H9 (cell line): ENCODE results near the gene PXDC1. TPM values are rescaled to one million over a fixed set of nuclear protein-coding genes. Genes with fewer than 3 reads are reported as not detected.

Source experiments
- DNase-seq: peaks from one replicate; pipeline ENCODE4 v3.0.0-alpha.2; 2017
- H2AFZ ChIP-seq: one replicate; pipeline ENCODE4 v1.6.1; 2013; ENCODE audit warnings: mild to moderate bottlenecking, low read length, control low read depth, moderate library complexity
- H2AK5ac ChIP-seq: 2 replicates; pipeline ENCODE4 v1.6.1; 2013; ENCODE audit warnings: low read length, control low read depth, mixed read lengths; ENCODE audit not compliant: insufficient read length
- H2BK120ac ChIP-seq: one replicate; pipeline ENCODE4 v1.6.1; 2013; ENCODE audit warnings: low read depth, mild to moderate bottlenecking, low read length, control low read depth, inconsistent platforms; ENCODE audit not compliant: poor library complexity, severe bottlenecking
- H2BK12ac ChIP-seq: 2 replicates; pipeline ENCODE4 v1.6.1; 2013; ENCODE audit warnings: low read length, control low read depth, mixed read lengths, low read depth; ENCODE audit not compliant: insufficient read length
- H2BK15ac ChIP-seq: 2 replicates; pipeline ENCODE4 v1.6.1; 2013; ENCODE audit warnings: low read depth, low read length, control low read depth
- H2BK20ac ChIP-seq: one replicate; pipeline ENCODE4 v1.6.1; 2013; ENCODE audit warnings: low read depth, mild to moderate bottlenecking, low read length, control low read depth, inconsistent platforms; ENCODE audit not compliant: poor library complexity, severe bottlenecking
- H2BK5ac ChIP-seq: 2 replicates; pipeline ENCODE4 v1.6.1; 2013; ENCODE audit warnings: low read length, control low read depth, mixed read lengths; ENCODE audit not compliant: insufficient read length
- H3K14ac ChIP-seq: 2 replicates; pipeline ENCODE4 v1.6.1; 2013; ENCODE audit warnings: low read length, control low read depth; ENCODE audit not compliant: insufficient read depth
- H3K18ac ChIP-seq: 2 replicates; pipeline ENCODE4 v1.6.1; 2013; ENCODE audit warnings: low read depth, mild to moderate bottlenecking, mixed read lengths, low read length, control low read depth; ENCODE audit not compliant: insufficient read length
- H3K23ac ChIP-seq: 2 replicates; pipeline ENCODE4 v1.6.1; 2013; ENCODE audit warnings: low read length, control low read depth, mixed read lengths, low read depth; ENCODE audit not compliant: insufficient read length
- H3K23me2 ChIP-seq: 2 replicates; pipeline ENCODE4 v1.6.1; 2013; ENCODE audit warnings: low read depth, mild to moderate bottlenecking, mixed read lengths, low read length, control low read depth; ENCODE audit not compliant: insufficient read length, poor library complexity, severe bottlenecking
- H3K27ac ChIP-seq: 2 replicates; pipeline ENCODE4 v1.5.1; 2013; ENCODE audit warnings: low read length, control low read depth, mixed read lengths, low read depth; ENCODE audit not compliant: insufficient read length
- H3K27me3 ChIP-seq: 2 replicates; pipeline ENCODE4 v1.6.1; 2013; ENCODE audit warnings: low read length, control low read depth, inconsistent platforms; ENCODE audit not compliant: insufficient read depth
- H3K4ac ChIP-seq: 2 replicates; pipeline ENCODE4 v1.6.1; 2013; ENCODE audit warnings: low read depth, mild to moderate bottlenecking, control low read depth, inconsistent platforms, low read length, moderate library complexity
- H3K4me1 ChIP-seq: 2 replicates; pipeline ENCODE4 v1.6.1; 2013; ENCODE audit warnings: low read length, control low read depth, inconsistent platforms; ENCODE audit not compliant: insufficient read depth
- H3K4me2 ChIP-seq: 2 replicates; pipeline ENCODE4 v1.6.1; 2013; ENCODE audit warnings: low read length, control low read depth, mixed read lengths; ENCODE audit not compliant: insufficient read length, insufficient read depth
- H3K56ac ChIP-seq: 2 replicates; pipeline ENCODE4 v1.6.1; 2013; ENCODE audit warnings: low read depth, mild to moderate bottlenecking, mixed read lengths, low read length, control low read depth; ENCODE audit not compliant: insufficient read length
- H3K79me1 ChIP-seq: 2 replicates; pipeline ENCODE4 v1.6.1; 2013; ENCODE audit warnings: low read depth, mild to moderate bottlenecking, moderate library complexity, low read length, control low read depth, inconsistent platforms; ENCODE audit not compliant: insufficient read depth, poor library complexity, severe bottlenecking
- H3K79me2 ChIP-seq: 2 replicates; pipeline ENCODE4 v1.6.1; 2013; ENCODE audit warnings: low read length, control low read depth, inconsistent platforms; ENCODE audit not compliant: insufficient read depth
- H3K9ac ChIP-seq: 2 replicates; pipeline ENCODE4 v1.6.1; 2013; ENCODE audit warnings: low read length, control low read depth, mixed read lengths; ENCODE audit not compliant: insufficient read length; ENCODE audit errors: extremely low read depth
- H3K9me3 ChIP-seq: one replicate; pipeline ENCODE4 v1.6.1; 2013; ENCODE audit warnings: low read depth, low read length, inconsistent platforms; ENCODE audit not compliant: control insufficient read depth
- H3T11ph ChIP-seq: one replicate; pipeline ENCODE4 v1.6.1; 2013; ENCODE audit warnings: mild to moderate bottlenecking, low read length, control low read depth, inconsistent platforms
- H4K20me1 ChIP-seq: one replicate; pipeline ENCODE4 v1.6.1; 2013; ENCODE audit not compliant: control insufficient read depth, insufficient read length, insufficient read depth
- H4K5ac ChIP-seq: 2 replicates; pipeline ENCODE4 v1.6.1; 2013; ENCODE audit warnings: low read depth, mild to moderate bottlenecking, mixed read lengths, low read length, control low read depth; ENCODE audit not compliant: insufficient read length
- H4K8ac ChIP-seq: replicated peaks from 2 replicates; pipeline ENCODE4 v1.6.1; 2013; ENCODE audit warnings: low read length, control low read depth, mixed read lengths, low read depth; ENCODE audit not compliant: insufficient read length
- H4K91ac ChIP-seq: 2 replicates; pipeline ENCODE4 v1.6.1; 2013; ENCODE audit warnings: low read depth, mild to moderate bottlenecking, moderate library complexity, mixed read lengths, low read length, control low read depth; ENCODE audit not compliant: insufficient read length
- H3K27ac Mint-ChIP-seq, 3 experiments: 2 replicates in 2 of 3; 3 replicates in 1 of 3; pipeline ENCODE4 v1.8.0; 2020 to 2021; ENCODE audit warnings: mixed read lengths in 3 of 3, mild to moderate bottlenecking in 1 of 3, moderate library complexity in 1 of 3
- H3K27me3 Mint-ChIP-seq: 2 replicates; pipeline ENCODE4 v1.8.0; 2021; ENCODE audit warnings: low read depth, mild to moderate bottlenecking, moderate library complexity, mixed read lengths
- H3K36me3 Mint-ChIP-seq, 3 experiments: 2 replicates in 2 of 3; 3 replicates in 1 of 3; pipeline ENCODE4 v1.8.0; 2020 to 2021; ENCODE audit warnings: low read depth in 3 of 3, mixed read lengths in 3 of 3; ENCODE audit not compliant: insufficient read depth in 1 of 3
- H3K4me1 Mint-ChIP-seq, 2 experiments: 2 replicates each; pipeline ENCODE4 v1.8.0; 2020; ENCODE audit warnings: mixed read lengths in 2 of 2
- H3K4me3 Mint-ChIP-seq, 2 experiments: 2 replicates in 1 of 2; 3 replicates in 1 of 2; pipeline ENCODE4 v1.8.0; 2020 to 2021; ENCODE audit warnings: mild to moderate bottlenecking in 2 of 2, mixed read lengths in 2 of 2, moderate library complexity in 1 of 2
- H3K9me3 Mint-ChIP-seq, 2 experiments: 2 replicates in 1 of 2; 3 replicates in 1 of 2; pipeline ENCODE4 v1.8.0; 2020; ENCODE audit warnings: mild to moderate bottlenecking in 2 of 2, mixed read lengths in 2 of 2, moderate library complexity in 1 of 2
- WGBS: extraction: QIAGEN DNeasy Blood & Tissue Kit; methylation state at CpG from one replicate; pipeline ENCODE4 v1.1.7; 2013; ENCODE audit warnings: missing lambda C conversion rate, low lambda C conversion rate, mixed read lengths; ENCODE audit not compliant: insufficient read length; ENCODE audit errors: extremely low coverage; 5-methylcytosine and 5-hydroxymethylcytosine counted together
- total RNA-seq: library from RNA; stranded (reverse); gene quantifications from 2 replicates; pipeline ENCODE4 v1.2.1, GENCODE V29; 2021
- TF ChIP-seq, protein P1 (sequence below): fragments of 200-600 bp; sonication (generic); conservative IDR thresholded peaks from 3 replicates; pipeline ENCODE4 v1.8.0; 2021; ENCODE audit warnings: antibody characterized with exemption, mild to moderate bottlenecking

Gene PXDC1
- total RNA-seq, 1 experiment from 2014 or later = 3.1 TPM

DNA sequence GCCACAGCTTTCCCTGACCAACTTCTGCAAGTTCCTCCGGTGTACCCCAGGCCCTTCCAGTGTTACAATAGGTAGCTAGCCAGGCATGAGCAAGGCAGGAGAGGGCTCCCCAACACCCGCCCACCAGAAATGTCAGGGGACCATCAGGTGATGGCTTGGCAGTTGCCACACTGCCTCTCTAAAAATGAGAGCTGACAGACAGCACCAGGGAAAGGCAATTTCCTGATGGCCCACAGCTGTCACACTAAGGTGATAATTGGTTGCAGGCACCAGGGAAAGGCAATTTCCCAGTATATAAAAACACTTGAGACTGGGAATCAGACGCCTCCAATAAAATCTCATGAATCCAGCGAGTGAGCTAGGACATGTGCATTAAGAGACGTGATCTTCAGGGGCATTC is 49.9 kb downstream of the PXDC1 start:
- H2BK12ac ChIP-seq = no peak overlapping the region
- no peak overlapping the region for H2BK120ac ChIP-seq
- H3K14ac ChIP-seq = no peak overlapping the region
- H3K79me2 ChIP-seq = no peaks in the 10 kb centered on the region
- H2AFZ ChIP-seq = no peak overlapping the region
- peaks cover 24 to 28% of the 10 kb centered on the region in 2 experiments for H3K9me3 Mint-ChIP-seq
- H3K4me1 Mint-ChIP-seq = peaks cover 0 to 4% of the 10 kb centered on the region in 2 experiments; a peak in 1 of 4 replicates
- H3K4ac ChIP-seq = no peak overlapping the region
- no peak for DNase-seq
- H3K36me3 Mint-ChIP-seq = peaks cover 5 to 28% (median 10%) of the 10 kb centered on the region in 3 experiments; a peak in 6 of 7 replicates
- H2AK5ac ChIP-seq = no peak overlapping the region
- H3K9ac ChIP-seq = no peak overlapping the region
- H3K56ac ChIP-seq = no peak overlapping the region
- H2BK15ac ChIP-seq = no peak overlapping the region
- no peak overlapping the region for H4K8ac ChIP-seq
- no peak overlapping the region for H2BK5ac ChIP-seq
- no peaks in the 10 kb centered on the region for H3K23me2 ChIP-seq
- no peak overlapping the region for H2BK20ac ChIP-seq
- TF ChIP-seq, protein P1, sequence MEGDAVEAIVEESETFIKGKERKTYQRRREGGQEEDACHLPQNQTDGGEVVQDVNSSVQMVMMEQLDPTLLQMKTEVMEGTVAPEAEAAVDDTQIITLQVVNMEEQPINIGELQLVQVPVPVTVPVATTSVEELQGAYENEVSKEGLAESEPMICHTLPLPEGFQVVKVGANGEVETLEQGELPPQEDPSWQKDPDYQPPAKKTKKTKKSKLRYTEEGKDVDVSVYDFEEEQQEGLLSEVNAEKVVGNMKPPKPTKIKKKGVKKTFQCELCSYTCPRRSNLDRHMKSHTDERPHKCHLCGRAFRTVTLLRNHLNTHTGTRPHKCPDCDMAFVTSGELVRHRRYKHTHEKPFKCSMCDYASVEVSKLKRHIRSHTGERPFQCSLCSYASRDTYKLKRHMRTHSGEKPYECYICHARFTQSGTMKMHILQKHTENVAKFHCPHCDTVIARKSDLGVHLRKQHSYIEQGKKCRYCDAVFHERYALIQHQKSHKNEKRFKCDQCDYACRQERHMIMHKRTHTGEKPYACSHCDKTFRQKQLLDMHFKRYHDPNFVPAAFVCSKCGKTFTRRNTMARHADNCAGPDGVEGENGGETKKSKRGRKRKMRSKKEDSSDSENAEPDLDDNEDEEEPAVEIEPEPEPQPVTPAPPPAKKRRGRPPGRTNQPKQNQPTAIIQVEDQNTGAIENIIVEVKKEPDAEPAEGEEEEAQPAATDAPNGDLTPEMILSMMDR = no peak
- no peak overlapping the region for H3K27ac ChIP-seq
- H3T11ph ChIP-seq = no peak overlapping the region
- no peaks in the 10 kb centered on the region for H3K27me3 ChIP-seq
- H4K91ac ChIP-seq = no peak overlapping the region
- no peaks in the 10 kb centered on the region for H3K79me1 ChIP-seq
- H3K18ac ChIP-seq = no peak overlapping the region
- H3K4me1 ChIP-seq = no peaks in the 10 kb centered on the region
- H3K4me2 ChIP-seq = no peak overlapping the region
- no peaks in the 10 kb centered on the region for H3K9me3 ChIP-seq
- H3K4me3 Mint-ChIP-seq = no peak overlapping the region
- no peak overlapping the region for H3K23ac ChIP-seq
- H3K27ac Mint-ChIP-seq = no peak overlapping the region
- no peak overlapping the region for H4K5ac ChIP-seq
- WGBS = no CpG with 5 or more reads among the region's 5 CpGs
- H4K20me1 ChIP-seq = no peaks in the 10 kb centered on the region
- H3K27me3 Mint-ChIP-seq = peaks cover 7% of the 10 kb centered on the region
